Measurements from ENCODE around the gene SOS1.

- no peak for TF ChIP-seq POLR2A (IDR thresholded peaks at IDR 0.05; ENCODE audit: low read depth, low read length)
- no peak for TF ChIP-seq POLR2AphosphoS5 (IDR thresholded peaks at IDR 0.05; ENCODE audit: low read depth, low read length)
These were observed 14.9 kb upstream of the SOS1 start for GRCh38 chr2:39135690-39136259.

Data from GM12892 (cell line).